Measurements from ENCODE around the gene EEF1G.

DNA sequence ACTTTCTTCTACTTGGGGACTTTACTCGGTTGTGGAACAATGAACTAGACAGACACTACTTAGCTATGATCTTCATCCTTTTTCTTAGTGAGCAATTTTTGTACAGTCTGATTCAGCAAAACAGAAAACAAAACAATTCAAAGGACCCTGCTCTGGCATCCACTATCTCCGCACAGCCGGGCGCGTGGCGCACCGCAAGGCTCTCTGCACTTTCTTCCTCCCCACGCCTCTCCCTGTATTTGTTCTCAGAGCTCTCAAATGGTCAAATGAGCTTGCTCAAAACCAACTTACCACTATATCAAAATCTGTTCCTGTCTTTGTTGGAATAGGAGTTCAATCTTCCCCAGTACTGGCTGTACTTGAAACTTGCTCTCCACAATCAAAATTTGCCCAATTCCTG is 7.4 kb downstream of the EEF1G start:
- TF ChIP-seq MXI1 (conservative IDR thresholded peaks at IDR 0.05; ENCODE audit: poor library complexity, severe bottlenecking): no peak
- TF ChIP-seq, protein P1, sequence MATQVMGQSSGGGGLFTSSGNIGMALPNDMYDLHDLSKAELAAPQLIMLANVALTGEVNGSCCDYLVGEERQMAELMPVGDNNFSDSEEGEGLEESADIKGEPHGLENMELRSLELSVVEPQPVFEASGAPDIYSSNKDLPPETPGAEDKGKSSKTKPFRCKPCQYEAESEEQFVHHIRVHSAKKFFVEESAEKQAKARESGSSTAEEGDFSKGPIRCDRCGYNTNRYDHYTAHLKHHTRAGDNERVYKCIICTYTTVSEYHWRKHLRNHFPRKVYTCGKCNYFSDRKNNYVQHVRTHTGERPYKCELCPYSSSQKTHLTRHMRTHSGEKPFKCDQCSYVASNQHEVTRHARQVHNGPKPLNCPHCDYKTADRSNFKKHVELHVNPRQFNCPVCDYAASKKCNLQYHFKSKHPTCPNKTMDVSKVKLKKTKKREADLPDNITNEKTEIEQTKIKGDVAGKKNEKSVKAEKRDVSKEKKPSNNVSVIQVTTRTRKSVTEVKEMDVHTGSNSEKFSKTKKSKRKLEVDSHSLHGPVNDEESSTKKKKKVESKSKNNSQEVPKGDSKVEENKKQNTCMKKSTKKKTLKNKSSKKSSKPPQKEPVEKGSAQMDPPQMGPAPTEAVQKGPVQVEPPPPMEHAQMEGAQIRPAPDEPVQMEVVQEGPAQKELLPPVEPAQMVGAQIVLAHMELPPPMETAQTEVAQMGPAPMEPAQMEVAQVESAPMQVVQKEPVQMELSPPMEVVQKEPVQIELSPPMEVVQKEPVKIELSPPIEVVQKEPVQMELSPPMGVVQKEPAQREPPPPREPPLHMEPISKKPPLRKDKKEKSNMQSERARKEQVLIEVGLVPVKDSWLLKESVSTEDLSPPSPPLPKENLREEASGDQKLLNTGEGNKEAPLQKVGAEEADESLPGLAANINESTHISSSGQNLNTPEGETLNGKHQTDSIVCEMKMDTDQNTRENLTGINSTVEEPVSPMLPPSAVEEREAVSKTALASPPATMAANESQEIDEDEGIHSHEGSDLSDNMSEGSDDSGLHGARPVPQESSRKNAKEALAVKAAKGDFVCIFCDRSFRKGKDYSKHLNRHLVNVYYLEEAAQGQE (IDR thresholded peaks at IDR 0.05; ENCODE audit: borderline replicate concordance): no peak
- no peak for TF ChIP-seq CTCF (IDR thresholded peaks at IDR 0.05; ENCODE audit: poor library complexity, severe bottlenecking)
- no peak for TF ChIP-seq EZH2 (IDR thresholded peaks at IDR 0.05; ENCODE audit: borderline replicate concordance, insufficient read depth, low read length, poor library complexity, severe bottlenecking)
- no peak for TF ChIP-seq TAF1 (IDR thresholded peaks at IDR 0.05; ENCODE audit: low read depth)
- no peak for TF ChIP-seq SMC3 (conservative IDR thresholded peaks at IDR 0.05; ENCODE audit: poor library complexity)

Measured in neural cell (in vitro differentiated cells).